Activated naive CD8-positive, alpha-beta T cell treated with anti-CD3 and anti-CD28 coated beads, Interleukin-2, amount 50 U/mL, for 16 hours (primary cell): ENCODE results near the gene SCRN3.
"Not testable (repeated sequence)": the region's sequence is repeated elsewhere in the genome, so short reads cannot be mapped to it uniquely, and the experiment has no call there.

ENCODE experiments used
- DNase-seq: peaks from one replicate; pipeline ENCODE4 v3.0.0-alpha.2; 2020; ENCODE audit warnings: low read depth, low spot score

SCRN3 gene

GRCh38 chr2:174395284-174395968 lies at the start of gene SCRN3:
SCRN3 (plus strand) TSS chr2:174395730; CDS start chr2:174398284, 2,554 bp downstream.
- DNase-seq = peak; percentile 39

- DNase-seq = no peak
Measured at GRCh38 chr2:174350018-174350417, 45.5 kb upstream of the SCRN3 start.

GRCh38 chr2:174350593-174351181 lies 44.8 kb upstream of the SCRN3 start:
- DNase-seq = no peak

GRCh38 chr2:174353004-174353403 lies 42.5 kb upstream of the SCRN3 start:
- no peak for DNase-seq

GRCh38 chr2:174356347-174356746 lies 39.2 kb upstream of the SCRN3 start:
- DNase-seq = no peak

GRCh38 chr2:174359663-174360062 lies 35.9 kb upstream of the SCRN3 start:
- DNase-seq = not testable (repeated sequence)

GRCh38 chr2:174362949-174363348 lies 32.6 kb upstream of the SCRN3 start:
- DNase-seq = no peak

- DNase-seq = not testable (repeated sequence)
Measured at GRCh38 chr2:174363492-174364225, 31.9 kb upstream of the SCRN3 start.

GRCh38 chr2:174364628-174365027 lies 30.9 kb upstream of the SCRN3 start:
- DNase-seq = no peak

- DNase-seq = no peak
Measured at GRCh38 chr2:174365571-174365970, 30.0 kb upstream of the SCRN3 start.

GRCh38 chr2:174368691-174369090 lies 26.8 kb upstream of the SCRN3 start:
- DNase-seq = no peak

GRCh38 chr2:174376967-174377366 lies 18.6 kb upstream of the SCRN3 start:
- DNase-seq = no peak

GRCh38 chr2:174383796-174384195 lies 11.7 kb upstream of the SCRN3 start:
- no peak for DNase-seq

GRCh38 chr2:174385201-174385600 lies 10.3 kb upstream of the SCRN3 start:
- DNase-seq = no peak

- DNase-seq = not testable (repeated sequence)
Measured at GRCh38 chr2:174388706-174389105, 6.8 kb upstream of the SCRN3 start.

GRCh38 chr2:174389542-174389941 lies 6.0 kb upstream of the SCRN3 start:
- DNase-seq = no peak

- DNase-seq = not testable (repeated sequence)
Measured at GRCh38 chr2:174390303-174390702, 5.2 kb upstream of the SCRN3 start.

GRCh38 chr2:174392706-174393105 lies 2.8 kb upstream of the SCRN3 start:
- no peak for DNase-seq

GRCh38 chr2:174395969-174396630 lies 570 bp downstream of the SCRN3 start:
- DNase-seq = no peak

GRCh38 chr2:174397773-174398172 lies 2.2 kb downstream of the SCRN3 start:
- no peak for DNase-seq

GRCh38 chr2:174399171-174399570 lies 3.6 kb downstream of the SCRN3 start:
- DNase-seq = no peak

GRCh38 chr2:174400853-174401252 lies 5.3 kb downstream of the SCRN3 start:
- no peak for DNase-seq
